ENCODE measurements around the gene SEC14L2.

Gene SEC14L2

GRCh38 chr22:30411780-30412179 is 15.0 kb downstream of the SEC14L2 start:
- POLR2A ChIA-PET: interaction anchor here (1.3 to 3.6 kb wide), 3 partner anchors 11 to 15 kb away, joined by 4 to 19 read pairs (median 6); partner anchors contain the start of gene SEC14L2
- CTCF ChIA-PET: interaction anchor here (2.1 kb wide), 1 partner anchor 24 kb away, joined by 11 read pairs; the partner anchor contains the start of gene RNF215
- no peak for TF ChIP-seq CTCF (IDR thresholded peaks at IDR 0.05; ENCODE audit: insufficient read depth, low read length, missing control alignments)
- no peak for DNase-seq (ENCODE audit: low read depth, low spot score)
- no peak overlapping the region for H3K4me3 ChIP-seq (ENCODE audit: low read depth, low read length)

DNA sequence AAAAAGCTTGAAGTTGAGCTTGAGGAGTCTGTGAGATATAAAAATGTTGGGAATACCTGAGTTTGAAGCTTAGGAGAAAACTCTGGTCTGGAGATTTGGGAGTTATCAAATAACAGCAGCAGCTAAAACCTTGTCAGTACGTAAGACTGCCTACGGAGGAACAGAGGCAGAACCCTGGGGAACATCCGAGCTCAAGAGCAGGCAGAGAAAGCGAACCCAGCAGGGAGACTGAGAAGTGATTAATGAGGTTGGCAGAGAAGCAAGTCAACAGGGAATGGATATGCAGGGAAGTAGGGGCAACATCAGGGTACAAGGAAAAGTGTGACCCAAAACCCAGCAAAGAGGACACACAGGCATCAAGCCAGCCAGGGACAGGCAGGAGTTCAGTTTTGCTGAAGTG is 16.2 kb downstream of the SEC14L2 start:
- ChIA-PET CTCF (interaction anchor here (1.2 kb wide), 1 partner anchor 26 kb away, joined by 3 read pairs; the partner anchor contains the start of gene RNF215), POLR2A (interaction anchor here (3.6 kb wide), 1 partner anchor 10 kb away, joined by 19 read pairs; no protein-coding TSS in a partner anchor)
- DNase-seq (ENCODE audit: low read depth, low spot score): no peak
- no peak for TF ChIP-seq CTCF (IDR thresholded peaks at IDR 0.05; ENCODE audit: insufficient read depth, low read length, missing control alignments)
- no peak overlapping the region for H3K4me3 ChIP-seq (ENCODE audit: low read depth, low read length)

- TF ChIP-seq CTCF (IDR thresholded peaks at IDR 0.05; ENCODE audit: insufficient read depth, low read length, missing control alignments): no peak
- DNase-seq (ENCODE audit: low read depth, low spot score): no peak
- POLR2A ChIA-PET: interaction anchor here (1.0 to 3.6 kb wide), 2 partner anchors 9 to 11 kb away, joined by 3 to 19 read pairs; partner anchors contain the start of gene MTFP1
- CTCF ChIA-PET: interaction anchor here (0.9 to 1.7 kb wide), 4 partner anchors 11 to 126 kb away, joined by 3 to 7 read pairs (median 3); partner anchors contain the start of genes MTFP1 and RNF215
- H3K4me3 ChIP-seq (ENCODE audit: low read depth, low read length): no peak overlapping the region
These were observed 17.1 kb downstream of the SEC14L2 start for GRCh38 chr22:30413745-30414524.

- H3K4me3 ChIP-seq (ENCODE audit: low read depth, low read length): no peak overlapping the region
- ChIA-PET CTCF (interaction anchor here (0.9 to 1.7 kb wide), 3 partner anchors 11 to 127 kb away, joined by 3 to 7 read pairs (median 3); partner anchors contain the start of gene MTFP1), POLR2A (interaction anchor here (1.0 to 3.6 kb wide), 3 partner anchors 9 to 17 kb away, joined by 3 to 19 read pairs (median 3); partner anchors contain the start of gene MTFP1)
- no peak for TF ChIP-seq CTCF (IDR thresholded peaks at IDR 0.05; ENCODE audit: insufficient read depth, low read length, missing control alignments)
- DNase-seq (ENCODE audit: low read depth, low spot score): no peak
These were observed 17.8 kb downstream of the SEC14L2 start for GRCh38 chr22:30414525-30415047.

- TF ChIP-seq CTCF (IDR thresholded peaks at IDR 0.05; ENCODE audit: insufficient read depth, low read length, missing control alignments): no peak
- POLR2A ChIA-PET: no interaction called here
- DNase-seq (ENCODE audit: low read depth, low spot score): no peak
- no peak overlapping the region for H3K4me3 ChIP-seq (ENCODE audit: low read depth, low read length)
- CTCF ChIA-PET: no interaction called here
These were observed 19.6 kb downstream of the SEC14L2 start for GRCh38 chr22:30416403-30416802.

DNA sequence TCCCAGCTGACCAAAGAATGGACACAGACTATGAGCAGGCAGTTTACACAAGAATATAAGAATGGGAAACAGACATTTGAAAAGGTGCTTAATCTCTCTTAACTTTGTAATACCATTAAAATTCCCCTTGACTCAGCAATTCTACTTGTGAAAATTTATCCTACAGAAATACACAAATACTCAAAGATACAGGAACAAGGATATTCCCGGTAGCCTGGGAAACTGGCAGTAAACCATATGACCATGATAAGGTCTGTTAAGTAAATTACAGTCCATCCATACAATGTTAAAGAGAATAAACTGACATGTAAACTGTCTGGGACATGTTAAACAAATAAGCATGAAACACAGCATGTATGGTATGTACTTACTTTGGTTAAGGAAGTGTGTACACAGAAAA is 20.0 kb downstream of the SEC14L2 start:
- TF ChIP-seq CTCF (IDR thresholded peaks at IDR 0.05; ENCODE audit: insufficient read depth, low read length, missing control alignments): no peak
- ChIA-PET CTCF (interaction anchor here (12.4 kb wide), 1 partner anchor 27 kb away, joined by 129 read pairs; the partner anchor contains the start of gene RNF215), POLR2A (no interaction called here)
- DNase-seq (ENCODE audit: low read depth, low spot score): no peak
- no peak overlapping the region for H3K4me3 ChIP-seq (ENCODE audit: low read depth, low read length)

Data from AG04449 (cell line).